GM12865 (cell line): ENCODE data around the gene GP2.

ENCODE experiments used
- DNase-seq: peaks from one replicate; pipeline ENCODE4 v3.0.0; 2010; ENCODE audit warnings: low read depth
- H3K4me3 ChIP-seq: 2 replicates; pipeline ENCODE4 v1.5.1; 2011; ENCODE audit warnings: mild to moderate bottlenecking, low read depth, low read length, control low read depth
- TF ChIP-seq, protein P1 (sequence below): IDR thresholded peaks from 2 replicates; pipeline ENCODE4 v1.5.1; 2011; ENCODE audit warnings: low read length, control low read depth, low read depth, inconsistent platforms; ENCODE audit not compliant: insufficient read depth; ENCODE audit errors: missing control alignments

GP2 gene

DNA sequence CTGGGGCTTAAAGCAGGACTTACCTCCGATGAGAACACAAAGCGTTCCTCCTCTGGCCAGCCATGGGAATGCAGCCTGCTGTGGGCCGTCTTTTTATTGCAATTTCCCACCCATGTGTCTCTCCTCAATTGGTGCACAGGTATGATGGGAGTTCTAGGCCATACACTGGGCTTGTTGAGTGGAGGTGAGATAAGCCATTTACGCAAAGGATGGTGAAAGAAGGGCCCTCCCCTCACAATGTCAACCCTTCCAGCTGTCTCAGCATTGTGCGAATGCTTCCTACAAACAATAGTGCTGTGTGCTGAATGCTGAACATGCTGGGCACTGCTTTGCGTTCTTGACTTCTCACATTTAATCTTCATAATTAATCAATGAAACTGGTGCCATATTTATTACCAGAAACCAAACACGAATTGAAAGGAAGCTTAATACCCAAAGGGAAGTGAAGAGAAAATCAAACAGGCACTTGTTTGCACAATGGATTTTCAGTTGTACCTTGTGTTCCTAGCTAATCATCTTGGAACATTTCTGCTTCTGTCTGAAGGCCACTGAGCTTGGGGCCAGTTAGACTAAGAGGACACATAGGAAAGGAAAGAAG lies at the start of gene GP2:
Gene GP2 (minus strand): TSS at position 70 of the 598 bp plus-strand sequence. CDS start 1,082 bp downstream, outside the sequence.
- TF ChIP-seq, protein P1, sequence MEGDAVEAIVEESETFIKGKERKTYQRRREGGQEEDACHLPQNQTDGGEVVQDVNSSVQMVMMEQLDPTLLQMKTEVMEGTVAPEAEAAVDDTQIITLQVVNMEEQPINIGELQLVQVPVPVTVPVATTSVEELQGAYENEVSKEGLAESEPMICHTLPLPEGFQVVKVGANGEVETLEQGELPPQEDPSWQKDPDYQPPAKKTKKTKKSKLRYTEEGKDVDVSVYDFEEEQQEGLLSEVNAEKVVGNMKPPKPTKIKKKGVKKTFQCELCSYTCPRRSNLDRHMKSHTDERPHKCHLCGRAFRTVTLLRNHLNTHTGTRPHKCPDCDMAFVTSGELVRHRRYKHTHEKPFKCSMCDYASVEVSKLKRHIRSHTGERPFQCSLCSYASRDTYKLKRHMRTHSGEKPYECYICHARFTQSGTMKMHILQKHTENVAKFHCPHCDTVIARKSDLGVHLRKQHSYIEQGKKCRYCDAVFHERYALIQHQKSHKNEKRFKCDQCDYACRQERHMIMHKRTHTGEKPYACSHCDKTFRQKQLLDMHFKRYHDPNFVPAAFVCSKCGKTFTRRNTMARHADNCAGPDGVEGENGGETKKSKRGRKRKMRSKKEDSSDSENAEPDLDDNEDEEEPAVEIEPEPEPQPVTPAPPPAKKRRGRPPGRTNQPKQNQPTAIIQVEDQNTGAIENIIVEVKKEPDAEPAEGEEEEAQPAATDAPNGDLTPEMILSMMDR: no peak
- DNase-seq: no peak
- no peak within 1 kb of the TSS for H3K4me3 ChIP-seq

- no peak for DNase-seq
- TF ChIP-seq, protein P1: no peak
- no peak overlapping the region for H3K4me3 ChIP-seq
Measured at GRCh38 chr16:20372701-20373100, 45.4 kb upstream of the GP2 start.

DNA sequence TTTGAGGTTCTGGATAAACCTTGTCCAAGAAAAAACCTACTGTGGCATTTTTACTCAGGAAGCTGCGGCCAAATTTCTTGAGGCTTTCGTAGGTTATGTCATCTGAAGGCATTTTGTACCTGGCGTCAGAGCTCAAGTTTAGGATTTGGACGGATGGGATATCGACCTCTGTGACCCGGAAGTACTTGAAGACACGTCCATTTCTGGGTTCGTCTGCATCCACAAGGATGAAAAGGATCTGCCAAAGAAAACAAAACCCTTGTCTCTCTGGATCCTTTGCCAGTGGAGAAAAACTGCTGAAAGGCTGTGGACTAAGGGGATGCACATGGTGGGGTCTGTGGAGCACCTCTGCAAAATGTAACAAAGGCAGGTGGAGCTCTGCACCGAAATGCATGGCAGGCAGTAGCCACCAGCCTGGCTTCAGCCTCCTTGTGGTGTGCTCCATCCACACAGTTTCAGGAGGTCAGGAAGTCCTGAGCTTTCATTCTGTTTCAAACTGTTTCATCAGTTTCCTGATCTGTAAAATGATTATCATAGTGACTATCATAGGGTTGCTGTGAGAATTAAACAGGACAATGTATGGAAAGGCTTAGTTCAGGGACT lies 42.2 kb upstream of the GP2 start:
- TF ChIP-seq, protein P1: no peak
- no peak overlapping the region for H3K4me3 ChIP-seq
- DNase-seq: no peak

DNA sequence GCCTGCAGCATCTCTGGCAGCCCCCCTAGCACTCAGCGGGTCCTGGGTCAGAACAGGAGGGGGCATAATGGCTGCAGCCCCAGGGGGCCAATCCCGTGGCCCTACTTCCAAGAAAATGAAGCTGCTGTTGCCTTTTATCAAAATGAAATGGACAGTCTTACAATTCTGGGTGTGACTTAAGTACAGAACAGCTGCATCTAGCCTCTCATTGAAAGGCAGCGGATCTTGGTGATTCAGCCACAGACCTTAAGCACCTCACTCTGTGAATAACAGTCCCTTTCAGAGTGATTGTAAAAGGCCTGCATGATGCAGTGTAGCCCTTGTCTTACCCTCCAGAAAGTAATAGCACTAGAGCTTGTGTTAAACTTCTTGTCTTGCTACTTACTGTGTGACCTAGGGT lies 36.7 kb upstream of the GP2 start:
- H3K4me3 ChIP-seq: no peak overlapping the region
- TF ChIP-seq, protein P1: no peak
- DNase-seq: no peak

GRCh38 chr16:20363191-20363590 lies 35.9 kb upstream of the GP2 start:
- H3K4me3 ChIP-seq: no peak overlapping the region
- TF ChIP-seq, protein P1: no peak
- no peak for DNase-seq

GRCh38 chr16:20359997-20360396 lies 32.7 kb upstream of the GP2 start:
- no peak overlapping the region for H3K4me3 ChIP-seq
- DNase-seq: no peak
- TF ChIP-seq, protein P1: no peak

GRCh38 chr16:20355114-20355782 lies 27.9 kb upstream of the GP2 start:
- TF ChIP-seq, protein P1: no peak
- DNase-seq: no peak
- H3K4me3 ChIP-seq: no peak overlapping the region
